NCI-H2107 (cell line): Measurements from ENCODE around the gene BEAN1.

Experiments used
- DNase-seq: peaks from one replicate; lab custom pipeline; 2025; lab: John Stamatoyannopoulos, UW

Gene BEAN1

GRCh38 chr16:66470556-66470955, 43.5 kb downstream of the BEAN1 start:
- DNase-seq: no peak

GRCh38 chr16:66471264-66471663, 44.2 kb downstream of the BEAN1 start:
- DNase-seq: no peak

GRCh38 chr16:66471716-66472393, 44.8 kb downstream of the BEAN1 start:
- no peak for DNase-seq

- DNase-seq: no peak
Measured at GRCh38 chr16:66473051-66473571, 46.0 kb downstream of the BEAN1 start.

GRCh38 chr16:66473654-66474519, 46.8 kb downstream of the BEAN1 start:
- DNase-seq: no peak

GRCh38 chr16:66474750-66475199, 47.7 kb downstream of the BEAN1 start:
- peak; percentile 68 for DNase-seq

- no peak for DNase-seq
Measured at GRCh38 chr16:66475232-66475631, 48.1 kb downstream of the BEAN1 start.

GRCh38 chr16:66476328-66477027, 49.4 kb downstream of the BEAN1 start:
- DNase-seq: no peak

- DNase-seq: no peak
Measured at GRCh38 chr16:66477028-66477515, 50.0 kb downstream of the BEAN1 start.

- no peak for DNase-seq
Measured at GRCh38 chr16:66478733-66479511, 51.8 kb downstream of the BEAN1 start.

- DNase-seq: no peak
Measured at GRCh38 chr16:66479661-66480264, 52.7 kb downstream of the BEAN1 start.

- DNase-seq: no peak
Measured at GRCh38 chr16:66480265-66481080, 53.4 kb downstream of the BEAN1 start.

- DNase-seq: no peak
Measured at GRCh38 chr16:66481081-66481942, 54.2 kb downstream of the BEAN1 start.

GRCh38 chr16:66481943-66482390, 54.9 kb downstream of the BEAN1 start:
- no peak for DNase-seq

- DNase-seq: peak; percentile 10
Measured at GRCh38 chr16:66483689-66484452, 56.8 kb downstream of the BEAN1 start.

- no peak for DNase-seq
Measured at GRCh38 chr16:66484453-66485213, 57.5 kb downstream of the BEAN1 start.

- DNase-seq: no peak
Measured at GRCh38 chr16:66485376-66485775, 58.3 kb downstream of the BEAN1 start.
